Measurements from ENCODE around the gene LRRIQ1.

GRCh38 chr12:85041395-85041794, 5.2 kb downstream of the LRRIQ1 start:
- TF ChIP-seq CTCF (IDR thresholded peaks at IDR 0.05; ENCODE audit: insufficient read depth, low read length, poor library complexity, severe bottlenecking): no peak
- TF ChIP-seq EZH2phosphoT487 (conservative IDR thresholded peaks at IDR 0.05; ENCODE audit: low read length): no peak

Data from SU-DHL-6 (cell line).